A673 (cell line): ENCODE measurements around the gene NEK5. TPM values are rescaled to one million over a fixed set of nuclear protein-coding genes. Genes with fewer than 3 reads are reported as not detected.

Experiments
- BruUV-seq: library from RNA; stranded (reverse); fragments of 400-500 nt; replicated peaks from 2 replicates; lab custom pipeline; 2021; lab: Mats Ljungman, UMichigan
- CTCF ChIA-PET: fragments of 300-600 bp; sonication (Branson Sonifier 250); formaldehyde crosslinking; loops from one replicate; lab custom pipeline; 2022; ENCODE audit warnings: antibody characterized with exemption; lab: Charles Lee
- POLR2A ChIA-PET: fragments of 300-600 bp; sonication (Branson Sonifier 250); formaldehyde crosslinking; loops from one replicate; lab custom pipeline; 2022; ENCODE audit warnings: antibody characterized with exemption; ENCODE audit not compliant: low non-redundant PET; lab: Charles Lee
- DNase-seq: peaks from one replicate; pipeline ENCODE4 v3.0.0-alpha.2; 2015; ENCODE audit warnings: low spot score
- H3K27ac ChIP-seq: fragments of 200-600 bp; sonication (generic); 2 replicates; pipeline ENCODE4 v1.5.1; 2016; ENCODE audit warnings: mixed run types, low read depth, mild to moderate bottlenecking, mixed read lengths, antibody characterized with exemption, low read length; ENCODE audit not compliant: poor library complexity, severe bottlenecking
- H3K27me3 ChIP-seq: fragments of 200-600 bp; sonication (generic); replicated peaks from 2 replicates; pipeline ENCODE4 v1.6.1; 2017; ENCODE audit warnings: mixed run types, low read depth, mild to moderate bottlenecking, mixed read lengths, antibody characterized with exemption, low read length; ENCODE audit not compliant: insufficient read depth, poor library complexity
- H3K36me3 ChIP-seq: fragments of 200-600 bp; sonication (generic); 2 replicates; pipeline ENCODE4 v1.6.1; 2016; ENCODE audit warnings: mixed run types, mild to moderate bottlenecking, mixed read lengths, antibody characterized with exemption, low read length; ENCODE audit not compliant: insufficient read depth, poor library complexity, severe bottlenecking
- H3K4me1 ChIP-seq: fragments of 200-600 bp; sonication (generic); 2 replicates; pipeline ENCODE4 v1.6.1; 2017; ENCODE audit warnings: mixed run types, mild to moderate bottlenecking, mixed read lengths, antibody characterized with exemption, low read length; ENCODE audit not compliant: insufficient read depth, poor library complexity, severe bottlenecking
- H3K4me3 ChIP-seq: fragments of 200-600 bp; sonication (generic); 2 replicates; pipeline ENCODE4 v1.5.1; 2016; ENCODE audit warnings: low read depth, mixed run types, mild to moderate bottlenecking, mixed read lengths, low read length; ENCODE audit not compliant: poor library complexity, severe bottlenecking
- H3K9me3 ChIP-seq: fragments of 200-600 bp; sonication (generic); 2 replicates; pipeline ENCODE4 v1.6.1; 2016; ENCODE audit warnings: mixed run types, low read depth, mild to moderate bottlenecking, mixed read lengths, antibody characterized with exemption, low read length; ENCODE audit not compliant: poor library complexity, severe bottlenecking
- CTCF ChIP-seq: fragments of 300-800, 200-600 bp; sonication (generic); conservative IDR thresholded peaks from 2 replicates; pipeline ENCODE4 v1.5.1; 2017; ENCODE audit warnings: low read depth, mild to moderate bottlenecking, antibody characterized with exemption, low read length, moderate library complexity, mixed read lengths
- EZH2 ChIP-seq: fragments of 200-600 bp; sonication (generic); IDR thresholded peaks from 2 replicates; pipeline ENCODE4 v1.6.1; 2017; ENCODE audit warnings: borderline replicate concordance, low read depth, mild to moderate bottlenecking, mixed read lengths, antibody characterized with exemption, low read length; ENCODE audit not compliant: poor library complexity, severe bottlenecking
- intact Hi-C: fragments of 100-400 bp; cut with micrococcal nuclease; formaldehyde crosslinking; loops from one replicate; pipeline ENCODE4 v1.10.0; 2022; ENCODE audit not compliant: unreplicated experiment
- total RNA-seq: library from RNA; stranded (reverse); gene quantifications from 2 replicates; pipeline ENCODE4 v1.2.3, GENCODE V29; 2021

NEK5 gene
- total RNA-seq, 1 experiment from 2014 or later, result not detected

DNA sequence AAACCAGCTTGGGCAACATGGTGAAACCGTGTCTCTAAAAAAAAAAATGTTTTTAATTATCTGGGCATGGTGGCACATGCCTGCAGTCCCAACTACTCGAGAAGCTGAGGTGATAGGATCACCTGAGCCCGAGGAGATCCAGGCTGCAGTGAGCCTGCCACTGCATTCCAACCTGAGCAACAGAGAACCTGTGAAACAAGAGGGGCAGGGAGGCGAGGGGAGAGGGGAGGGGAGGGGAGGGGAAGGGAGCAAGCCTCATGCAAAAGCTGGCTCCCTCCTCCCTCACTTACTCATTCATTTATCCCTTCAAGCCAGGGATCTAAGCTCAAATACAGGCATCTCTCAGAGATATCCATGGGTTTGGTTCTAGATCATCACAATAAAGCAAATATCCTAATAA lies 126.5 kb downstream of the NEK5 start:
- Histone ChIP-seq H3K4me3 (no peak overlapping the region), H3K36me3 (no peaks in the 10 kb centered on the region), H3K27ac (no peak overlapping the region), H3K27me3 (no peaks in the 10 kb centered on the region), H3K9me3 (no peaks in the 10 kb centered on the region), H3K4me1 (no peaks in the 10 kb centered on the region)
- CTCF ChIA-PET, result no interaction called here
- POLR2A ChIA-PET, result no interaction called here
- no TSS peak for BruUV-seq
- intact Hi-C loops, result loop anchor here (5.0 kb wide), 1 partner anchor 200 kb away; no protein-coding TSS in a partner anchor
- DNase-seq, result no peak
- TF ChIP-seq EZH2 (no peak), CTCF (no peak)

DNA sequence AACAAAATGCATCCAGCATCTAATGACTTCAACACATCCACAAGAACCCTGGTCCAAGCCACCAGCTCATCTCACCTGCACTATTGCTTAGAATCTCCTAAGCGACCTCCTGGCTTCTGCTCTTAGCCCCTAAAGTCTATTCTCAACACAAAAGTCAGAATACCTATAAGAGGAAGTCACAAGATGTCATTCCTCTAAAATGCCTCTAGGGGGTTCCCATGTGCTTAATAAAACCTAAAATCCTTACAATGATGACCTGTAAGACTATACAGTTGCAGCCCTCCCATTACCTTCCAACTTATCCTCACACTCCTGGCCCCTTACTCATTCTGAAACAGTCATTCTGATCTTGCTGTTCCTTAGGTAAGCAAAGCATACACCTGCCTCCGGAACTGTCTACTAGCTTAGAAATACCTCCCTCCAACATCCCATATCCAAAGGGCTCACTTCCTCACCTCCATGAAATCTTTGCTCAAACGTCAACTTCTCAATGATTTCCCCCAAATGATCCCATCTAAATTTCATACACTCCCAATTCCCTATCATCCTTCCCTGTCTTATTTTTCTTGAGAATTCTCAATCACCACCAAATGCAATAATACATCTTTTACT lies 127.6 kb downstream of the NEK5 start:
- DNase-seq, result peak; percentile 63
- intact Hi-C loops, result loop anchor here (2.0 to 5.0 kb wide), 2 partner anchors 126 to 201 kb away; no protein-coding TSS in a partner anchor

DNA sequence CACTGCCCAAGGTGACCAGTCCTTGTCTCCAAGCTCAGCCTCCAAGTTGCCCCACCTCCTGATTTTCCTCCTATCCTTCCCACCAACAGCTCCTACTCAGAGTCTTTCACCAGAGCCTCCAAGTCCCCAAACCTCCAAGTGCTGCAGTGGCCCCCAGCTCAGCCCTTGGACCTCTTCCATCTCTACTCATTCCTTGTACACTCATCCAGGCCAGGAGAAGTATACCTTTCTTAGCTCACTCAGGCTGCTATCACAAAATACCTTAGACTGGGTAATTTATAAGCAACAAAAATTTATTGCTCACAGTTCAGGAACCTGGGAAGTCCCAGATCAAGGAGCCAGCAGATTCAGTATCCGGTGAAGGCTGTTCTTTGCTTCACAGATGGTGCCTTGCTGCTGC lies 129.0 kb downstream of the NEK5 start:
- no TSS peak for BruUV-seq
- intact Hi-C loops, result loop anchor here (2.0 to 5.0 kb wide), 2 partner anchors 127 to 202 kb away; no protein-coding TSS in a partner anchor
- Histone ChIP-seq H3K27ac (no peak overlapping the region), H3K4me1 (no peaks in the 10 kb centered on the region), H3K4me3 (no peak overlapping the region), H3K36me3 (no peaks in the 10 kb centered on the region), H3K9me3 (no peaks in the 10 kb centered on the region), H3K27me3 (no peaks in the 10 kb centered on the region)
- ChIA-PET POLR2A (no interaction called here), CTCF (no interaction called here)
- TF ChIP-seq CTCF (no peak), EZH2 (no peak)
- no peak for DNase-seq

More for the DNA sequence above, 127.6 kb downstream of the NEK5 start:
- Histone ChIP-seq H3K9me3 (no peaks in the 10 kb centered on the region), H3K4me1 (no peaks in the 10 kb centered on the region), H3K27me3 (no peaks in the 10 kb centered on the region), H3K36me3 (no peaks in the 10 kb centered on the region), H3K27ac (no peak overlapping the region), H3K4me3 (no peak overlapping the region)
- CTCF ChIA-PET, result no interaction called here
- TF ChIP-seq EZH2, result no peak
- TF ChIP-seq CTCF, result peak; percentile 69
- POLR2A ChIA-PET, result no interaction called here
- BruUV-seq, result no TSS peak
